IMR-90 (cell line): Measurements from ENCODE around the gene ZFP36L1. TPM values are rescaled to one million over a fixed set of nuclear protein-coding genes. Genes with fewer than 3 reads are reported as not detected.

ENCODE experiments used
- ATAC-seq: fragments of 200-7000 bp; cut with Tn5 transposase; 2 replicates; pipeline ENCODE4 v1.9.1; 2020; ENCODE audit warnings: low read depth, mild to moderate bottlenecking, moderate library complexity
- BruUV-seq: library from RNA; stranded (reverse); fragments of 400-500 nt; replicated peaks from 2 replicates; lab custom pipeline; 2021; lab: Mats Ljungman, UMichigan
- CTCF ChIA-PET: fragments of 300-600 bp; formaldehyde crosslinking; extraction: SDS; loops from one replicate; lab custom pipeline; 2021; ENCODE audit warnings: antibody characterized with exemption; lab: Yijun Ruan, JAX
- POLR2A ChIA-PET: fragments of 300-600 bp; sonication (Branson Sonifier 250); formaldehyde crosslinking; loops from one replicate; lab custom pipeline; 2022; ENCODE audit warnings: antibody characterized with exemption; ENCODE audit not compliant: unreplicated experiment; lab: Charles Lee
- DNase-seq: peaks from one replicate; pipeline ENCODE4 v3.0.0; 2013
- H2AFZ ChIP-seq: replicated peaks from 2 replicates; pipeline ENCODE3; 2013; ENCODE audit warnings: low read length, mild to moderate bottlenecking; ENCODE audit not compliant: poor library complexity
- H2AK5ac ChIP-seq: 2 replicates; pipeline ENCODE4 v1.6.1; 2013; ENCODE audit warnings: low read depth, low read length, inconsistent platforms
- H2AK9ac ChIP-seq: replicated peaks from 2 replicates; pipeline ENCODE3; 2013; ENCODE audit warnings: mild to moderate bottlenecking, low read depth, low read length, moderate library complexity; ENCODE audit not compliant: poor library complexity
- H2BK120ac ChIP-seq: 2 replicates; pipeline ENCODE4 v1.6.1; 2013; ENCODE audit warnings: low read depth, low read length, inconsistent platforms
- H2BK15ac ChIP-seq: 3 replicates; pipeline ENCODE4 v1.6.1; 2013; ENCODE audit warnings: low read depth, low read length, inconsistent platforms
- H2BK20ac ChIP-seq: 2 replicates; pipeline ENCODE4 v1.6.1; 2013; ENCODE audit warnings: low read depth, mild to moderate bottlenecking, inconsistent platforms, low read length, moderate library complexity
- H2BK5ac ChIP-seq: 2 replicates; pipeline ENCODE4 v1.6.1; 2013; ENCODE audit warnings: mild to moderate bottlenecking, low read depth, low read length, inconsistent platforms; ENCODE audit not compliant: poor library complexity, severe bottlenecking
- H3K14ac ChIP-seq: replicated peaks from 2 replicates; pipeline ENCODE4 v1.6.1; 2013; ENCODE audit warnings: low read depth, low read length, inconsistent platforms
- H3K18ac ChIP-seq: 2 replicates; pipeline ENCODE4 v1.6.1; 2013; ENCODE audit warnings: low read depth, low read length, control low read depth
- H3K23ac ChIP-seq: 2 replicates; pipeline ENCODE4 v1.6.1; 2013; ENCODE audit warnings: low read depth, low read length, inconsistent platforms
- H3K27ac ChIP-seq: 2 replicates; pipeline ENCODE4 v1.5.1; 2013; ENCODE audit warnings: mild to moderate bottlenecking, control low read depth, low read length; ENCODE audit not compliant: insufficient read depth
- H3K27me3 ChIP-seq: 2 replicates; pipeline ENCODE4 v1.6.1; 2013; ENCODE audit warnings: low read length; ENCODE audit not compliant: control insufficient read depth, insufficient read depth
- H3K36me3 ChIP-seq: 2 replicates; pipeline ENCODE4 v1.6.1; 2013; ENCODE audit warnings: low read length, mixed read lengths; ENCODE audit not compliant: control insufficient read depth, insufficient read depth
- H3K4ac ChIP-seq: 2 replicates; pipeline ENCODE4 v1.6.1; 2013; ENCODE audit warnings: low read depth, low read length, inconsistent platforms
- H3K4me1 ChIP-seq: 2 replicates; pipeline ENCODE4 v1.6.1; 2013; ENCODE audit warnings: low read length, mixed read lengths; ENCODE audit not compliant: control insufficient read depth, insufficient read depth
- H3K4me2 ChIP-seq: 2 replicates; pipeline ENCODE4 v1.6.1; 2013; ENCODE audit warnings: low read depth, mild to moderate bottlenecking, control low read depth, low read length, moderate library complexity
- H3K4me3 ChIP-seq: 2 replicates; pipeline ENCODE4 v1.5.1; 2013; ENCODE audit warnings: low read depth, mild to moderate bottlenecking, control low read depth, low read length, moderate library complexity; ENCODE audit not compliant: insufficient read depth
- H3K56ac ChIP-seq: 2 replicates; pipeline ENCODE4 v1.6.1; 2013; ENCODE audit warnings: low read length, inconsistent platforms; ENCODE audit not compliant: insufficient read depth; ENCODE audit errors: extremely low read depth
- H3K79me1 ChIP-seq, 2 experiments: 2 replicates each; pipeline ENCODE4 v1.6.1; 2013; ENCODE audit warnings: low read length in 2 of 2, inconsistent platforms in 1 of 2, low read depth in 1 of 2
- H3K9ac ChIP-seq: 2 replicates; pipeline ENCODE4 v1.6.1; 2013; ENCODE audit warnings: low read depth, low read length, control low read depth
- H3K9me1 ChIP-seq: 2 replicates; pipeline ENCODE4 v1.6.1; 2013; ENCODE audit warnings: low read length, inconsistent platforms; ENCODE audit not compliant: insufficient read depth
- H3K9me3 ChIP-seq: 2 replicates; pipeline ENCODE4 v1.6.1; 2013; ENCODE audit warnings: low read length; ENCODE audit not compliant: control insufficient read depth, insufficient read depth
- H4K20me1 ChIP-seq: 2 replicates; pipeline ENCODE4 v1.6.1; 2013; ENCODE audit warnings: low read length, inconsistent platforms; ENCODE audit not compliant: insufficient read depth
- H4K5ac ChIP-seq: 2 replicates; pipeline ENCODE4 v1.6.1; 2013; ENCODE audit warnings: mild to moderate bottlenecking, low read depth, low read length, control low read depth
- H4K8ac ChIP-seq, 2 experiments: 2 replicates each; pipeline ENCODE4 v1.6.1; 2013; ENCODE audit warnings: low read depth in 2 of 2, low read length in 2 of 2, control low read depth in 1 of 2, inconsistent platforms in 1 of 2
- H4K91ac ChIP-seq: 2 replicates; pipeline ENCODE4 v1.6.1; 2013; ENCODE audit warnings: low read depth, low read length, inconsistent platforms; ENCODE audit not compliant: insufficient read depth
- CEBPB ChIP-seq: IDR thresholded peaks from 2 replicates; pipeline ENCODE4 v1.6.1; 2012; ENCODE audit warnings: low read depth, low read length, improper control_type of control experiment
- CHD1 ChIP-seq: IDR thresholded peaks from 2 replicates; pipeline ENCODE4 v1.6.1; 2012; ENCODE audit warnings: low read depth, low read length, improper control_type of control experiment
- CTCF ChIP-seq: conservative IDR thresholded peaks from 2 replicates; pipeline ENCODE4 v1.5.1; 2012; ENCODE audit warnings: mild to moderate bottlenecking, low read depth, low read length, improper control_type of control experiment
- FOS ChIP-seq: fragments of 150-350 bp; IDR thresholded peaks from 2 replicates; pipeline ENCODE4 v1.6.1; 2016; ENCODE audit warnings: low read depth, low read length
- MAFK ChIP-seq: IDR thresholded peaks from 2 replicates; pipeline ENCODE4 v1.6.1; 2012; ENCODE audit warnings: low read depth, low read length, improper control_type of control experiment
- WGBS, 2 experiments: methylation state at CpG; one replicate each; pipeline versions ENCODE4 v1.1.5 to v1.1.7; 2013; ENCODE audit warnings: missing lambda C conversion rate in 2 of 2; ENCODE audit not compliant: insufficient read length in 1 of 2; ENCODE audit errors: extremely low coverage in 2 of 2; 5-methylcytosine and 5-hydroxymethylcytosine counted together
- dilution Hi-C: fragments of 300-500 bp; cut with HindIII; formaldehyde crosslinking; loops from one replicate; pipeline ENCODE4 v1.14.3; 2018; ENCODE audit warnings: low sequenced_read_pairs; ENCODE audit not compliant: unreplicated experiment
- in situ Hi-C: fragments of 300-500 bp; cut with MboI; formaldehyde crosslinking; loops from 3 replicates; pipeline ENCODE4 v1.14.3; 2019; ENCODE audit warnings: low sequenced_read_pairs, inconsistent platforms, mixed read lengths
- intact Hi-C: fragments of 100-400 bp; cut with micrococcal nuclease; formaldehyde crosslinking; loops from 2 replicates; pipeline ENCODE4 v1.10.0; 2022
- polyA plus RNA-seq, 3 experiments: library from polyadenylated mRNA; depleted of rRNA; stranded (reverse); fragments of >200 nt; gene quantifications; 2 replicates each; pipeline ENCODE4 v1.2.3, GENCODE V29; 2012; ENCODE audit warnings: low replicate concordance in 1 of 3
- total RNA-seq: library from RNA; depleted of rRNA; stranded (reverse); fragments of >200 nt; gene quantifications from 2 replicates; pipeline ENCODE4 v1.2.3, GENCODE V29; 2012; rRNA removed
- TF ChIP-seq, protein P1 (sequence below): fragments of 150-350 bp; IDR thresholded peaks from 2 replicates; pipeline ENCODE4 v1.6.1; 2016; ENCODE audit warnings: low read depth, mild to moderate bottlenecking, low read length, moderate library complexity, borderline replicate concordance

The ZFP36L1 gene
- total and polyA plus RNA-seq, 2 of the 4 experiments (the other 2 are of a cell fraction) = 6.5 to 140 TPM

DNA sequence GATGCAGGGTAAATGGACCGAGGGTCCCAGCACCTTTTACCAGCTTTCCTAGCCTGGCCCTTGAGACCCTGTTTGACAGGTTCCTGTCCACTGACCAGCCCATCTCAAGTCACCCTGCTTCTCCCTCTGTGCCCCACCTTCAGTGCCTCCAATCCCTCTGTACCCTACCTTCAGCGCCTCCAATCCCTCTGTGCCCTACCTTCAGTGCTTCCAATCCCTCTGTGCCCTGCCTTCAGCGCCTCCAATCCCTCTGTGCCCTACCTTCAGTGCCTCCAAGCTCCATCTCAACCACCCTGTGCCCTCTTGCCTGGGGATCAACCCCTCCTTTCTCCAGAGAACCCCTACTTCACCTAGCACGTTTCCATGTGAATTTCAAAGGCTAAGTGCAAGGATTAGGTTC lies 54.3 kb downstream of the ZFP36L1 start:
- Histone ChIP-seq H3K4me2 (no peak overlapping the region), H3K14ac (no peak overlapping the region), H3K4ac (no peak overlapping the region), H3K56ac (no peak overlapping the region), H3K4me1 (peaks cover 13% of the 10 kb centered on the region), H3K9me1 (peaks cover 4% of the 10 kb centered on the region; the same call in 1 of the 2 replicates), H2BK5ac (no peak overlapping the region), H4K8ac (no peak overlapping the region), H2BK120ac (no peak overlapping the region; the same call in 1 of the 2 replicates), H4K5ac (no peak overlapping the region), H3K36me3 (no peaks in the 10 kb centered on the region), H3K18ac (no peak overlapping the region), H3K9ac (no peak overlapping the region), H3K27ac (no peak overlapping the region), H3K23ac (no peak overlapping the region), H2BK20ac (no peak overlapping the region), H3K79me1 (no peaks in the 10 kb centered on the region), H3K9me3 (peaks cover 3% of the 10 kb centered on the region; the same call in 1 of the 2 replicates), H2AK9ac (no peak overlapping the region), H2BK15ac (no peak overlapping the region), H2AK5ac (no peak overlapping the region), H3K4me3 (no peak overlapping the region), H3K27me3 (no peaks in the 10 kb centered on the region), H2AFZ (no peak overlapping the region), H4K20me1 (no peaks in the 10 kb centered on the region), H4K91ac (no peak overlapping the region)
- ChIA-PET POLR2A (no interaction called here), CTCF (interaction anchor here (1.0 kb wide), 1 partner anchor 28 kb away, joined by 3 read pairs; no protein-coding TSS in a partner anchor)
- in situ Hi-C loops = no loop called here
- TF ChIP-seq FOS (no peak), MAFK (no peak), CEBPB (no peak), CHD1 (no peak), CTCF (no peak)
- TF ChIP-seq, protein P1, sequence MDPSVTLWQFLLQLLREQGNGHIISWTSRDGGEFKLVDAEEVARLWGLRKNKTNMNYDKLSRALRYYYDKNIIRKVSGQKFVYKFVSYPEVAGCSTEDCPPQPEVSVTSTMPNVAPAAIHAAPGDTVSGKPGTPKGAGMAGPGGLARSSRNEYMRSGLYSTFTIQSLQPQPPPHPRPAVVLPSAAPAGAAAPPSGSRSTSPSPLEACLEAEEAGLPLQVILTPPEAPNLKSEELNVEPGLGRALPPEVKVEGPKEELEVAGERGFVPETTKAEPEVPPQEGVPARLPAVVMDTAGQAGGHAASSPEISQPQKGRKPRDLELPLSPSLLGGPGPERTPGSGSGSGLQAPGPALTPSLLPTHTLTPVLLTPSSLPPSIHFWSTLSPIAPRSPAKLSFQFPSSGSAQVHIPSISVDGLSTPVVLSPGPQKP = no peak
- no peak for DNase-seq
- dilution Hi-C loops = no loop called here
- intact Hi-C loops = no loop called here
- 51% methylated on average over 3 of the region's 4 CpGs; no CpG with 5 or more reads in 1 of the 2 experiments for WGBS, 2 experiments
- BruUV-seq = no TSS peak
- no peak for ATAC-seq

Other genes starting within 250 kb of the ZFP36L1 start
- 648 and 684 TPM in 2 replicates for gene ACTN1, start 186.2 kb upstream of the ZFP36L1 start, total RNA-seq
- 766 and 895 TPM in 2 replicates for gene ACTN1, start 186.2 kb upstream of the ZFP36L1 start, polyA plus RNA-seq (2012; rRNA removed)